Lower leg skin (tissue), 3 donors: ENCODE results near the gene AMPH.

ENCODE experiments used
- POLR2A ChIP-seq, 2 donors: fragments of 450-650 bp; IDR thresholded peaks; one replicate each; pipeline ENCODE4 v1.6.1; 2016 to 2017; ENCODE audit warnings: antibody characterized with exemption in 2 of 2, mild to moderate bottlenecking in 1 of 2, moderate library complexity in 1 of 2
- TF ChIP-seq, protein P1 (sequence below), 3 donors: fragments of 450-650 bp; IDR thresholded peaks; one replicate each; pipeline ENCODE4 v1.5.1; 2016; ENCODE audit warnings: antibody characterized with exemption in 3 of 3, mild to moderate bottlenecking in 3 of 3, moderate library complexity in 2 of 3

DNA sequence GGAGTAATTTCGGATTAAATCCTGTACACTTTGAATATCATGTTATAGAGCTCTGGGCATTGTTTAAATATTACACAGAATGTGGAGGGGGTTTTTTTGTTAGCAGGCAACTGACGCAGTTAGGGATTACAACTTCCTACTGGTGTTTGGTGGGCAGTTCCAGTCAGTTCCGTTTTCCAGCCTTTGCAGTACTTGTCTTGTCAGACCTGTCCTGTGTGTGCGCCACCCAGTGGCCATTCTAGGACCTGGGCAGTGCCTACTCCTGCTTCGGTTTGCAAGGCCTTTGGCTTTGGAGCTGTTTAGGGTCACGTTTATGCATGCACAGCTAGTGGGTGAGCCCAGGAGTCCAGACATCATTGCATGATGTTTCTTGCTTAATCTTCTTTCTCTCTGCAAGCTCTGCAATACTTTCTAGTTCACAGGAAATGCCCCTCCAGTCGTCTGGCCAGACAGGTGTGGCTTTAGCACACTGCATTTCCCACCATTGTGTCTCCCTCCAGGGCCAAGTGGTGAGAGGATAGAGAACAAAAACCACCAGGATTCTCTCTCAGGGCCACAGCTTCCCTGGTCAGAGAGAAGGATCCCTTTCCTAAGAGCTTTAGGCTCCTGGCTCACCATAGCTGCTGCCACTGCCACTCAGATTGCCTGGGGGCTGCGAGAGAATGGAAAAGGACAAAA is 261.2 kb downstream of the AMPH start:
- TF ChIP-seq POLR2A (IDR thresholded peaks at IDR 0.05), result no peak
- TF ChIP-seq, protein P1, sequence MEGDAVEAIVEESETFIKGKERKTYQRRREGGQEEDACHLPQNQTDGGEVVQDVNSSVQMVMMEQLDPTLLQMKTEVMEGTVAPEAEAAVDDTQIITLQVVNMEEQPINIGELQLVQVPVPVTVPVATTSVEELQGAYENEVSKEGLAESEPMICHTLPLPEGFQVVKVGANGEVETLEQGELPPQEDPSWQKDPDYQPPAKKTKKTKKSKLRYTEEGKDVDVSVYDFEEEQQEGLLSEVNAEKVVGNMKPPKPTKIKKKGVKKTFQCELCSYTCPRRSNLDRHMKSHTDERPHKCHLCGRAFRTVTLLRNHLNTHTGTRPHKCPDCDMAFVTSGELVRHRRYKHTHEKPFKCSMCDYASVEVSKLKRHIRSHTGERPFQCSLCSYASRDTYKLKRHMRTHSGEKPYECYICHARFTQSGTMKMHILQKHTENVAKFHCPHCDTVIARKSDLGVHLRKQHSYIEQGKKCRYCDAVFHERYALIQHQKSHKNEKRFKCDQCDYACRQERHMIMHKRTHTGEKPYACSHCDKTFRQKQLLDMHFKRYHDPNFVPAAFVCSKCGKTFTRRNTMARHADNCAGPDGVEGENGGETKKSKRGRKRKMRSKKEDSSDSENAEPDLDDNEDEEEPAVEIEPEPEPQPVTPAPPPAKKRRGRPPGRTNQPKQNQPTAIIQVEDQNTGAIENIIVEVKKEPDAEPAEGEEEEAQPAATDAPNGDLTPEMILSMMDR (IDR thresholded peaks at IDR 0.05), result no peak
